Cerebellar nuclear complex (tissue), 1 donor: ENCODE data around the gene ZNF343.
"Not testable (repeated sequence)": the region's sequence is repeated elsewhere in the genome, so short reads cannot be mapped to it uniquely, and the experiment has no call there.

Experiments
- DNase-seq, 2 experiments: peaks; one replicate each; lab custom pipeline; 2025; lab: John Stamatoyannopoulos, UW

ZNF343 gene

DNA sequence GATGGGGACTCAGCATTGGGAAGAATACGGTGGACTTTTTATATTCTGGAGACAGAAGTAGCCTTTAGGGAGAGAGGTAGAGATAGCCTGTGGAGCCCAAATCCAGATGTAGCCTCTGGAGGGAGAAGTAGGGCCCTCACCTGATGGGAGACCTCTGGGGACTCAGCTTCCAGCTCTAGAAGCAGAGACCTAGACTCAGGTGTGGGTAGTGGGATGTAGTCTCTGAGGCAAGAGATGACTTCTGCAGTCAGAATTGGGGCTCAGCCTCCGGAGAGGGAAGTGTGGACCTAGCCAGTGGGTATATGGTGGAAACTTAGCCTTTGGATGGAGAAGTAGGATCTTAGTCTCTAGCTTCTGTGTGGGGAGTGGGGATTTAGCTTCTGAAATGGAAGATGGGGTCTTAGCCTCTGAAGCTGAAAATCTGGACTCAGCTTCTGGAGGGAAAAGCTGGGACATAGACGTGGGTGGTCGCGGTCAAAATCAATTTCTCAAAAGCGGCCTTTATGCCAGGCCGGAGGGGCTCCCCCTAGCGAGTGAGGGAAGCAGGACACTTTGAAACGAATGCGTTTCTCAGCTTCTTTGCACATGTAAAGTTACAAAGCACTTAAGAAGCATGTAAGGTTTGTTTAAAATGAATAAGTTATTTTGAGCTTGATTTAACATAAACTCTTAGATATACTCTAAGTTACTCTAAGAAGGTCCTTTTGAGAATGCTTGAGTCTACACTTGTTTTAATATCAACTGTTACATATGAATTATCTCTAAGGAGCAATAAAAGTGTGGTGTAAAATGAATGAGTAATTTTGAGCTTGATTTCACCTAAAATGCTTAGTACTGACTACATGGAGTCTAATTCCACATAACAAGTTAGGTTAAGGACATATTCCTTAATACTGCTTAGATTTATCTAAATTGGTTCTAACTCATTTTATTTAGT lies 12.9 kb upstream of the ZNF343 start:
- no peak for DNase-seq

DNA sequence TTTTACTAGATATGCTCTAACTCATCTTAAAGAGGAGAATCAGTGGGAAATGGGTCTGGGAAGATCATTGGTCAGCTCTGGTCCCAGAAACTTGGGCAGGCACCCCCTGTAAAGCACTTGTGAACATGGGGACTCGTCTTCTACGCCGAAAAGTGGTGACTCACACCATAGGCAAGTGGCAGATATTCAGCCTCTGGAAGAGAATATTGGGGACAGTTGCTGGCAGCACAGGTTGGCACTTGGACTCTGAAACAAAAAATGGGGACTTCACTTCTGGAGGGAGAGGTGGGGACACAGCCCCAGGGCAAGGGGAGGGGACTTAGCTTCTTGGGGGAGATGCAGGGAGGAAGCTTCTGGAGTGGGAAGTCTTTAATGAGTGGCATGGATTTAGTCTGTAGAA lies 11.9 kb upstream of the ZNF343 start:
- no peak for DNase-seq

DNA sequence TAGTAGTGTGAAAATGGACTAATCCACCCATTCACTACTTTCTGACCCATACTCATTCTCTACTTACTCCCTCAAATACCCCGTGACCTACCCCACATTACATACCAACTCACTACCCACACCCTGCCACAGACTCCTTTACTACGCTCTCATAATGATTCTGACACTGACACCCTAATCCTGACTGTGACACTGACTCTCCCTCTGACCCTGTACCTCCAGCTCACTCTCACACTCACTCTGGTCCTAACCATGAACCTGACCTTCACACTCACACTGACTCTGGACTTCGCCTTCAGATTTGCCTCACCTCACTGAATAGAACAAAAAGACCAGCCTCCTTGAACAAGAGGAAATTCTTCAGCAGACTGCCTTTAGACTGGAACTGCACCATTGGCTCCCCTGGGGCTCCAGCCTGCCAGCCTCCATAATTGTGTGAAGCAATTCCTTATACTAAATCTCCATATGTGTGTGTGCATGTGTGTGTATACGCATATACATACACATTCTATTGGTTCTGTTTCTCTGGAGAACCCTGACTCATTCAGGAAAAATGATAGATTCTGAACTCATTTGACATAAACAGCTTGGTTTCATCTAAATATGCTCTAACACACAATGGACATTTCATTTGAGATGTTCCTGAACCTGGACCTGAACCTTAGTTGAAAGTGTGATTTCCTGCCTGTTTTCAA lies 10.5 kb upstream of the ZNF343 start:
- no peak for DNase-seq

DNA sequence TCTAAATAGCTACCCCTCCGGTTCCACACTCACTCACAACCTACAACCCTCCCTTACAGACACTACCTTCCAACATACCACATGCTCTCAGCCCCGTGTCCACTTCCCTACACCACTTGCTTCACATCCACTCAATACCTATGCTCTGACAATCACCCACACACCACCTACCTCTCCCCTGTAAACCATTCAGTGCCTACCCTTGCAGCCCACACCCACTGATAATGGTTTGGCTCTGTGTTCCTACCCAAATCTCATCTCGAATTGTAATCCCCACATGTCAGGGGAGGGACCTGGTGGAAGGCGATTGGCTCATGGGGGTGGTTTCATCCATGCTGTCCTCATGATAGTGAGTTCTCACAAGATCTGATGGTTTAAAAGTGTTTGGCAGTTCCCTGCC lies 9.8 kb upstream of the ZNF343 start:
- DNase-seq: no peak

- no peak for DNase-seq
These were observed 9.4 kb upstream of the ZNF343 start for GRCh38 chr20:2518096-2518495.

- DNase-seq: no peak
These were observed 7.7 kb upstream of the ZNF343 start for GRCh38 chr20:2516399-2516798.

DNA sequence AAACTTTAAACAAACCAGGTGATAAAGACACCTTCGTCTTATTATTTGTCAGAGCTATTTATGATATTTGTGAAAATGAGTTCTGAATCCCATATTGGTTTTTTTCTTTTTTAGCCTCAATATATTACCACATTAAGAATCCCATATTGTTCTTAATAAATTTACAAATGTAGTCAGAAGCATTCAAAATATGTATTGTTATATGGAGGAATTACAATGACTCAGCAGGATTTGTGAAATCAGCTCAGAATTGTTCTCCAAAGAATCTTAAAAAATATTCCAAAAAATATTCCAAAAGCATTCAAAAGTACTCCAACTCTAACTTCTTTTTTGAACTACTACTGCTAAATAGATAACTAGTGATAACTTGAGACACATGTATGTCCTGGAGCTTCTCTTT lies 6.5 kb upstream of the ZNF343 start:
- no peak for DNase-seq

DNA sequence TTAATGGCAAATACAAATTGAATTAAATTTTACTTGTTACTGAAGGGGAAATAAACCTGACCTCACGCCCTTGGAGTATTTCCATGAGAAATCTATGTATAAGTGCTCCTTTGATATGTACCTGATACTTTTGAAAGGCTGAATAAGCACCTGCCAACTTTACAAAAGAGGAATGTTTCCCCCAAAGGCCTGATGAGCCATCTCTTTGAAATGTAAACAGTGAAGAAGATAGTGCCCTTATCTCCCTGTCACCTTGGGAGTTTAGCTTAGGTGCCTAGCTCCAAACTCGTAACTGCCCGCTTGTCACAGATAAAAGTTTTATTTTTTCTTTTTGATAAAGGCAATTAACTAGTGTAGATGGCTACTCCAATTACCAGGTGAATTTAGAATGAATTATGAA lies 1.1 kb upstream of the ZNF343 start:
- DNase-seq: no peak

DNA sequence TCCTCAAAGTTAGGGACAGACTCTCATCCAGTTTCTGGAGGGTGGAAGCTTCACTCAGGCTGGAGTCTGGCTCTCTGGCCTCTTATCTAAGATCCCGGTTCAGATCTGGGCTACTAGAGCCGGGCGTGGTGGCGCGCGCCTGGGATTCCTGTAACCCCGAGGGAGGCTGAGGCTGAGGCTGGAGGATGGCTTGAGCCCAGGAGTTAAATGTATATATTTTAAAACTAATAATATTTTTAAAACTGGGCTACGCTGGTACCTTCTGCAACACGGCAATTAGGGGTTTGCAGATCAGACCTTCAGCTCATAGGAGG lies 710 bp upstream of the ZNF343 start:
- DNase-seq: no peak

GRCh38 chr20:2507875-2508630 lies 662 bp downstream of the ZNF343 start:
- DNase-seq: no peak

GRCh38 chr20:2507464-2507863 lies 1.3 kb downstream of the ZNF343 start:
- DNase-seq: no peak

- not testable (repeated sequence) for DNase-seq
These were observed 2.3 kb downstream of the ZNF343 start for GRCh38 chr20:2506426-2506825.

DNA sequence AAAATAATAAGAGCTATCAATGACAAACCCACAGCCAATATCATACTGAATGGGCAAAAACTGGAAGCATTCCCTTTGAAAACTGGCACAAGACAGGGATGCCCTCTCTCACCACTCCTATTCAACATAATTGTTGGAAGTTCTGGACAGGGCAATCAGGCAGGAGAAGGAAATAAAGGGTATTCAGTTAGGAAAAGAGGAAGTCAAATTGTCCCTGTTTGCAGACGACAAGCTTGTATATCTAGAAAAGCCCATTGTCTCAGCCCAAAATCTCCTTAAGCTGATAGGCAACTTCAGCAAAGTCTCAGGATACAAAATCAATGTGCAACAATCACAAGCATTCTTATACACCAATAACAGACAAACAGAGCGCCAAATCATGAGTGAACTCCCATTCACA lies 3.9 kb downstream of the ZNF343 start:
- not testable (repeated sequence) for DNase-seq

DNA sequence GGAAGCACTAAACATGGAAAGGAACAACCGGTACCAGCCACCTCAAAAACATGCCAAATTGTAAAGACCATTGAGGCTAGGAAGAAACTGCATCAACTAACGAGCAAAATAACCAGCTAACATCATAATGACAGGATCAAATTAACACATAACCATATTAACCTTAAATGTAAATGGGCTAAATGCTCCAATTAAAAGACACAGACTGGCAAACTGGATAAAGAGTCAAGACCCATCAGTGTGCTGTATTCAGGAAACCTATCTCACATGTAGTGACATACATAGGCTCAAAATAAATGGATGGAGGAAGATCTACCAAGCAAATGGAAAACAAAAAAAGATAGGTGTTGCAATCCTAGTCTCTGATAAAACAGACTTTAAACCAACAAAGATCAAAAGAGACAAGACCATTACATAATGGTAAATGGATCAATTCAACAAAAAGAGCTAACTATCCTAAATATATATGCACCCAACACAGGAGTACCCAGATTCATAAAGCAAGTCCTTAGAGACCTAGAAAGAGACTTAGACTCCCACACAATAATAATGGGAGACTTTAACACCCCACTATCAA lies 5.8 kb downstream of the ZNF343 start:
- DNase-seq: not testable (repeated sequence)

- no peak for DNase-seq
These were observed 23.1 kb downstream of the ZNF343 start for GRCh38 chr20:2485661-2486060.

GRCh38 chr20:2485080-2485479 lies 23.6 kb downstream of the ZNF343 start:
- DNase-seq: no peak

DNA sequence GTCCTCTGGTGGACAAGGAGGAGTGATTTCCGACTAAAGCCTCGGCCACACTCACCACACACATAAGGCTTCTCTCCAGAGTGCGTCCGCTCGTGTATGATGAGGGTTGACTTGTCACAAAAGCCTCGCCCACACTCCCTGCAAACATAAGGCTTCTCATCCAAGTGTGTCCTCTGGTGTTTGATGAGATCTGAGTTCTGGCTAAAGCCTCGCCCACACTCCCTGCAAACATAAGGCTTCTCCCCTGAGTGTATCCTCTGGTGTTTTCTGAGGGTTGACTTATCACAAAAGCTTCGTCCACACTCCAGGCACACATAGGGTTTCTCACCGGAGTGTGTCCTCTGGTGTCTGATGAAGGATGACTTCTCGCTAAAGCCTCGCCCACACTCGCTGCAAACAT lies 25.2 kb downstream of the ZNF343 start:
- DNase-seq: no peak

DNA sequence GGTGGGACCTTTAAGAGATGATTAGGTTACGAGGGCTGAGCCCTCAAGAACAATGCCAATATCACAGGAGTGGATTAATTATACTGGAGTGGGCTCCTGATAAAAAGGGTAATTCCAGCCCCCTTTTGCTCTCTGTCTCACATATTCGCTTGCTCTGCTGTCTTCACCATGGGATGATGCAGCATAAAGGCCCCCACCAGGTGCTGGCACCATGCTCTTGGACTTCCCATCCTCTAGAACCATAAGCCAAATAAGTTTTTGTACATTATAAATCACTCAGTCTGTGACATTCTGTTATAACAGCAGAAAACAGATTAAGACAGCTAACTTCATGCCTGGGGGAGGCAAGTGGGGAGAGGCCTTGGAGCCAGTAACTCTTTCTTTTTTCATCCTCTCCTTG lies 28.3 kb downstream of the ZNF343 start:
- no peak for DNase-seq

DNA sequence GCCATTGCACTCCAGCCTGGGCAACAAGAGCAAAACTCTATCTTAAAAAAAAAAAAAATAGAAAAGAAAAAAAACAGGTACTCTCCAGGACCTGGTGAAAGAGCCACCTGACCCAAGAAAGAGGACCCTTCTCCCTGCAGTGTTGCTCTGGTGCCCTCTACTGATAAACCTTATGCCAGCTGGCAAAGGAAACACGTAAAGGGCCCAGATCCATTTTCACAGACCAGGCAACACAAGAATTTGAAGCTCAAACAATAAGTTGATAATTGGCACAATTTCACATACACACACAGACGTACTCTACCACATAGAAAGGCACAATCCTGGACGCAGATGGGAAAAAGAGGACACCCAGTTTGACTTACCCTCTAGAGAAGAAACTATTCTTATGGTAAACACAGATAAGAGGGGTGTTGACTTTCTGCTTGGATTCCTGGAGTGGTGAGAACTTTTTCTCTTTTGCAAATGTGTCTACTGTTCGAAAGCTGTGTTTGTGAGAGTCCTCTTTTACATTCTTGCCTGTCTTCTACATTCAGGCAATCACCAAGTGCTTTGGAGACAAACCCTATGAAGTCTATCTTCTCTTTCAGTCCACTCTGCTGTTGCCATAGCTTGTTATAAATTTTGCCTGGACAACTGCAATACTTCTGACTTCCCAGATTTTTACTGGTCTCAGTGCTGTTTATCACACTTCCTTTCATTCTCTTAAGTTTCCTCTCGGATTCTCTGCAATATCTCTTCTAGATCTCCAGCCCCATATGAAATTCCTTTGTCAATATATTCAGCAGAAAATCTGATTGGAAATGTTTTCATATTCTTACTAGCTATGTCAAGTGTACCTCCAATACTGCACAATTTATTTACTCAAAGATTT lies 31.7 kb downstream of the ZNF343 start:
- DNase-seq: no peak

GRCh38 chr20:2475850-2476741 lies 32.6 kb downstream of the ZNF343 start:
- DNase-seq: no peak
